ENCODE measurements around the gene FBXO34.

- TF ChIP-seq EP300 (IDR thresholded peaks at IDR 0.05; ENCODE audit: borderline replicate concordance) (no peak), TAF1 (IDR thresholded peaks at IDR 0.05; ENCODE audit: low read depth) (no peak), RAD21 (IDR thresholded peaks at IDR 0.05; ENCODE audit: low read depth) (no peak)
- TF ChIP-seq, protein P1, sequence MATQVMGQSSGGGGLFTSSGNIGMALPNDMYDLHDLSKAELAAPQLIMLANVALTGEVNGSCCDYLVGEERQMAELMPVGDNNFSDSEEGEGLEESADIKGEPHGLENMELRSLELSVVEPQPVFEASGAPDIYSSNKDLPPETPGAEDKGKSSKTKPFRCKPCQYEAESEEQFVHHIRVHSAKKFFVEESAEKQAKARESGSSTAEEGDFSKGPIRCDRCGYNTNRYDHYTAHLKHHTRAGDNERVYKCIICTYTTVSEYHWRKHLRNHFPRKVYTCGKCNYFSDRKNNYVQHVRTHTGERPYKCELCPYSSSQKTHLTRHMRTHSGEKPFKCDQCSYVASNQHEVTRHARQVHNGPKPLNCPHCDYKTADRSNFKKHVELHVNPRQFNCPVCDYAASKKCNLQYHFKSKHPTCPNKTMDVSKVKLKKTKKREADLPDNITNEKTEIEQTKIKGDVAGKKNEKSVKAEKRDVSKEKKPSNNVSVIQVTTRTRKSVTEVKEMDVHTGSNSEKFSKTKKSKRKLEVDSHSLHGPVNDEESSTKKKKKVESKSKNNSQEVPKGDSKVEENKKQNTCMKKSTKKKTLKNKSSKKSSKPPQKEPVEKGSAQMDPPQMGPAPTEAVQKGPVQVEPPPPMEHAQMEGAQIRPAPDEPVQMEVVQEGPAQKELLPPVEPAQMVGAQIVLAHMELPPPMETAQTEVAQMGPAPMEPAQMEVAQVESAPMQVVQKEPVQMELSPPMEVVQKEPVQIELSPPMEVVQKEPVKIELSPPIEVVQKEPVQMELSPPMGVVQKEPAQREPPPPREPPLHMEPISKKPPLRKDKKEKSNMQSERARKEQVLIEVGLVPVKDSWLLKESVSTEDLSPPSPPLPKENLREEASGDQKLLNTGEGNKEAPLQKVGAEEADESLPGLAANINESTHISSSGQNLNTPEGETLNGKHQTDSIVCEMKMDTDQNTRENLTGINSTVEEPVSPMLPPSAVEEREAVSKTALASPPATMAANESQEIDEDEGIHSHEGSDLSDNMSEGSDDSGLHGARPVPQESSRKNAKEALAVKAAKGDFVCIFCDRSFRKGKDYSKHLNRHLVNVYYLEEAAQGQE (IDR thresholded peaks at IDR 0.05; ENCODE audit: low read depth), result no peak
These were observed 112.4 kb downstream of the FBXO34 start for GRCh38 chr14:55383541-55384140.

Data from Ishikawa (cell line).